Erythroblast (primary cell): ENCODE measurements around the gene SEPTIN6.

Experiments used
- GATA1 ChIP-seq: IDR thresholded peaks from 2 replicates; pipeline ENCODE4 v1.6.1; 2011; ENCODE audit warnings: low read depth, mild to moderate bottlenecking, control low read depth, low read length, moderate library complexity
- POLR2A ChIP-seq: IDR thresholded peaks from 2 replicates; pipeline ENCODE4 v1.6.1; 2011; ENCODE audit warnings: mild to moderate bottlenecking, low read length

DNA sequence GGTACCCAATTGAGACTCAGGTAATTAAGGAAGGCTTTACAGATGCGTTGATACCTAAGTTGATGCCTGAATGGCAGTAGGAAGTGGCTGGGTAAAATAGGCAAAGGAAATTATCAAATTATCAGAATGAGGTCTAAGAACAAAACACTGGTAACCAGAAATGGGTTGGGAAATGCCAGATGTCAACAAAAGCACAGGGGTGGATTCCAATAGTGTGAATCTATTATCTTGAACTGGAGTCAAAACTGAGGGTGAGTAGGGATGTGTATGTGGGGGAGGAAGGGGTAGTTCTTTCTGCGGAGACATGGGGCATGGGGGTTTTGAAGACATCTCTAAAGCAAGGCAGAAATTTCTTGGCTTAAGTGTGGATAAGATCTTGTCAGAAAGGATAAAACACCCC, 16.0 kb upstream of the SEPTIN6 start:
- TF ChIP-seq POLR2A: no peak
- no peak for TF ChIP-seq GATA1
